HepG2 (cell line): ENCODE results near the gene WDHD1. TPM values are rescaled to one million over a fixed set of nuclear protein-coding genes. Genes with fewer than 3 reads are reported as not detected.

ENCODE experiments used
- CEBPB ChIP-seq: IDR thresholded peaks from 2 replicates; pipeline ENCODE4 v1.6.1; 2011; ENCODE audit warnings: low read depth, low read length, improper control_type of control experiment, borderline replicate concordance
- E2F2 ChIP-seq: sonication (generic); formaldehyde crosslinking; IDR thresholded peaks from 2 replicates; pipeline ENCODE4 v1.4.0; 2020; ENCODE audit warnings: missing genetic modification reagents, borderline replicate concordance
- EED ChIP-seq: sonication (generic); formaldehyde crosslinking; IDR thresholded peaks from 2 replicates; pipeline ENCODE4 v1.5.0; 2020; ENCODE audit warnings: mild to moderate bottlenecking, missing genetic modification reagents
- FOXA3 ChIP-seq: IDR thresholded peaks from 2 replicates; pipeline ENCODE4 v1.6.1; 2016; ENCODE audit warnings: missing genetic modification reagents, missing compliant biosample characterization
- GPN1 ChIP-seq: sonication (generic); formaldehyde crosslinking; IDR thresholded peaks from 2 replicates; pipeline ENCODE4 v1.5.1; 2020; ENCODE audit warnings: missing genetic modification reagents, borderline replicate concordance
- KMT2A ChIP-seq: sonication (generic); formaldehyde crosslinking; IDR thresholded peaks from 2 replicates; pipeline ENCODE4 v1.4.0; 2020; ENCODE audit warnings: missing genetic modification reagents
- SALL1 ChIP-seq: sonication (generic); formaldehyde crosslinking; IDR thresholded peaks from 2 replicates; pipeline ENCODE4 v1.8.0; 2022; ENCODE audit warnings: mild to moderate bottlenecking, missing genetic modification reagents
- SNAPC4 ChIP-seq: sonication (generic); formaldehyde crosslinking; IDR thresholded peaks from 2 replicates; pipeline ENCODE4 v1.4.0; 2020; ENCODE audit warnings: mild to moderate bottlenecking, missing genetic modification reagents
- TBX3 ChIP-seq: fragments of 450-650 bp; IDR thresholded peaks from 2 replicates; pipeline ENCODE4 v1.6.1; 2017; ENCODE audit warnings: antibody characterized with exemption, mild to moderate bottlenecking, inconsistent platforms, borderline replicate concordance
- ZBTB10 ChIP-seq: sonication (generic); formaldehyde crosslinking; IDR thresholded peaks from 2 replicates; pipeline ENCODE4 v1.4.0; 2020; ENCODE audit warnings: missing genetic modification reagents, borderline replicate concordance
- ZFP36L2 ChIP-seq: sonication (generic); formaldehyde crosslinking; IDR thresholded peaks from 2 replicates; pipeline ENCODE4 v1.4.0; 2020; ENCODE audit warnings: missing genetic modification reagents
- ZFY ChIP-seq: sonication (generic); formaldehyde crosslinking; IDR thresholded peaks from 2 replicates; pipeline ENCODE4 v1.4.0; 2020; ENCODE audit warnings: missing genetic modification reagents
- ZNF121 ChIP-seq: sonication (generic); formaldehyde crosslinking; IDR thresholded peaks from 2 replicates; pipeline ENCODE4 v1.5.0; 2020; ENCODE audit warnings: mild to moderate bottlenecking, missing genetic modification reagents
- ZNF143 ChIP-seq: sonication (generic); formaldehyde crosslinking; IDR thresholded peaks from 2 replicates; pipeline ENCODE4 v1.4.0; 2020; ENCODE audit warnings: missing genetic modification reagents
- ZNF225 ChIP-seq: sonication (generic); formaldehyde crosslinking; IDR thresholded peaks from 2 replicates; pipeline ENCODE4 v1.4.0; 2020; ENCODE audit warnings: mild to moderate bottlenecking, missing genetic modification reagents
- ZNF441 ChIP-seq: sonication (generic); formaldehyde crosslinking; IDR thresholded peaks from 2 replicates; pipeline ENCODE4 v1.7.0; 2021; ENCODE audit warnings: missing genetic modification reagents, borderline replicate concordance
- ZNF451 ChIP-seq: sonication (generic); formaldehyde crosslinking; IDR thresholded peaks from 2 replicates; pipeline ENCODE4 v1.5.0; 2020; ENCODE audit warnings: mild to moderate bottlenecking, missing genetic modification reagents
- ZNF503 ChIP-seq: sonication (generic); formaldehyde crosslinking; IDR thresholded peaks from 2 replicates; pipeline ENCODE4 v1.4.0; 2020; ENCODE audit warnings: missing genetic modification reagents
- ZNF557 ChIP-seq: sonication (generic); formaldehyde crosslinking; IDR thresholded peaks from 2 replicates; pipeline ENCODE4 v1.4.0; 2020; ENCODE audit warnings: missing genetic modification reagents
- ZNF567 ChIP-seq: sonication (generic); formaldehyde crosslinking; IDR thresholded peaks from 2 replicates; pipeline ENCODE4 v1.8.1; 2023; ENCODE audit warnings: mild to moderate bottlenecking, missing genetic modification reagents, borderline replicate concordance
- ZNF652 ChIP-seq: IDR thresholded peaks from 2 replicates; pipeline ENCODE4 v1.6.1; 2016; ENCODE audit warnings: low read depth, borderline replicate concordance
- polyA plus RNA-seq, 8 experiments: library from polyadenylated mRNA; depleted of rRNA in 3 of 8; stranded (reverse) in 7 of 8; unstranded in 1 of 8; fragments of >200 nt; fragmentation: Illumina TruSeq in 4 of 8; extraction: Trizol in 4 of 8; gene quantifications; 2 replicates each; pipeline versions ENCODE4 v1.2.1 to v1.2.3, GENCODE V29; 2011 to 2016; ENCODE audit warnings: low read depth in 4 of 8, missing spikeins in 1 of 8, mixed read lengths in 1 of 8; ENCODE audit not compliant: insufficient read depth in 1 of 8
- total RNA-seq, 5 experiments: library from RNA; depleted of rRNA; stranded (reverse); fragments of >200 nt; fragmentation: Illumina TruSeq; extraction: Trizol; gene quantifications; 2 replicates each; pipeline ENCODE4 v1.2.3, GENCODE V29; 2016; ENCODE audit warnings: low read depth in 1 of 5

The WDHD1 gene
- total and polyA plus RNA-seq, 2 of the 13 experiments (the other 11 are each of a cell fraction or from before 2014, with no cell fraction given): 5.5 to 27.5 TPM

GRCh38 chr14:54902143-54902520, 124.8 kb downstream of the WDHD1 start (continued):
- TF ChIP-seq ZNF567 (CRISPR knock-in tag): no peak
- no peak for TF ChIP-seq ZFP36L2
- TF ChIP-seq E2F2 (CRISPR knock-in tag): no peak
- no peak for TF ChIP-seq ZNF557
- no peak for TF ChIP-seq ZNF503 (CRISPR knock-in tag)
- TF ChIP-seq CEBPB: peak; percentile 78; the same call in 1 of the 2 replicates
- TF ChIP-seq SALL1: peak; percentile 11; the same call in 1 of the 2 replicates
- TF ChIP-seq ZFY: no peak
- 0 out of 2 replicates have a peak, but pooled peaks have one; percentile 46 for TF ChIP-seq ZBTB10 (CRISPR knock-in tag)
- TF ChIP-seq GPN1 (CRISPR knock-in tag): no peak
- 0 out of 2 replicates have a peak, but pooled peaks have one; percentile 12 for TF ChIP-seq ZNF441 (CRISPR knock-in tag)
- peak; percentile 31; the same call in 1 of the 2 replicates for TF ChIP-seq FOXA3 (CRISPR knock-in tag)
- TF ChIP-seq ZNF143: no peak
- TF ChIP-seq ZNF121 (CRISPR knock-in tag): no peak
- TF ChIP-seq KMT2A (CRISPR knock-in tag): peak; percentile 93
- no peak for TF ChIP-seq EED (CRISPR knock-in tag)
- 0 out of 2 replicates have a peak, but pooled peaks have one; percentile 4 for TF ChIP-seq ZNF451 (CRISPR knock-in tag)
- TF ChIP-seq SNAPC4: peak; percentile 77; the same call in 1 of the 2 replicates
- TF ChIP-seq TBX3: no peak
- TF ChIP-seq ZNF652 (CRISPR knock-in tag): no peak
- TF ChIP-seq ZNF225 (CRISPR knock-in tag): no peak
